ENCODE measurements around the gene FILIP1.

Gene FILIP1

GRCh38 chr6:75493400-75494064 is at the start of gene FILIP1:
Gene FILIP1 (minus strand): TSS chr6:75493800. CDS start chr6:75414972, 78,828 bp downstream.
- DNase-seq, result no peak

- no peak for DNase-seq
Measured at GRCh38 chr6:75543311-75543710, 49.7 kb upstream of the FILIP1 start.

GRCh38 chr6:75539136-75539535 is 45.5 kb upstream of the FILIP1 start:
- no peak for DNase-seq

GRCh38 chr6:75532521-75532920 is 38.9 kb upstream of the FILIP1 start:
- DNase-seq, result no peak

- DNase-seq, result no peak
Measured at GRCh38 chr6:75531174-75531573, 37.6 kb upstream of the FILIP1 start.

- no peak for DNase-seq
Measured at GRCh38 chr6:75530696-75531095, 37.1 kb upstream of the FILIP1 start.

- no peak for DNase-seq
Measured at GRCh38 chr6:75528423-75528822, 34.8 kb upstream of the FILIP1 start.

- peak; percentile 43 for DNase-seq
Measured at GRCh38 chr6:75526502-75527127, 33.0 kb upstream of the FILIP1 start.

- DNase-seq, result no peak
Measured at GRCh38 chr6:75525682-75526081, 32.1 kb upstream of the FILIP1 start.

GRCh38 chr6:75524322-75524972 is 30.8 kb upstream of the FILIP1 start:
- no peak for DNase-seq

GRCh38 chr6:75516757-75517156 is 23.2 kb upstream of the FILIP1 start:
- no peak for DNase-seq

GRCh38 chr6:75512591-75512990 is 19.0 kb upstream of the FILIP1 start:
- no peak for DNase-seq

- no peak for DNase-seq
Measured at GRCh38 chr6:75505424-75505823, 11.8 kb upstream of the FILIP1 start.

- DNase-seq, result no peak
Measured at GRCh38 chr6:75504465-75505222, 11.0 kb upstream of the FILIP1 start.

- no peak for DNase-seq
Measured at GRCh38 chr6:75503291-75503690, 9.7 kb upstream of the FILIP1 start.

- no peak for DNase-seq
Measured at GRCh38 chr6:75502884-75503283, 9.3 kb upstream of the FILIP1 start.

GRCh38 chr6:75501756-75502155 is 8.2 kb upstream of the FILIP1 start:
- DNase-seq, result no peak

GRCh38 chr6:75499640-75500039 is 6.0 kb upstream of the FILIP1 start:
- DNase-seq, result no peak

- no peak for DNase-seq
Measured at GRCh38 chr6:75498862-75499261, 5.3 kb upstream of the FILIP1 start.

- no peak for DNase-seq
Measured at GRCh38 chr6:75497994-75498393, 4.4 kb upstream of the FILIP1 start.

- no peak for DNase-seq
Measured at GRCh38 chr6:75495011-75495410, 1.4 kb upstream of the FILIP1 start.

- no peak for DNase-seq
Measured at GRCh38 chr6:75494290-75494689, 690 bp upstream of the FILIP1 start.

GRCh38 chr6:75492386-75493153 is 1.0 kb downstream of the FILIP1 start:
- DNase-seq, result no peak

Measured in NCI-H1092 treated with DMSO at 0.1 percent for 48 hours (cell line).